ENCODE results near the gene USP15. TPM values are rescaled to one million over a fixed set of nuclear protein-coding genes. Genes with fewer than 3 reads are reported as not detected.

USP15 gene
- total RNA-seq, 1 experiment from 2014 or later = 35.3 TPM

- Histone ChIP-seq H3K9ac (ENCODE audit: extremely low read depth, insufficient read length, low read length) (no peak overlapping the region), H2BK12ac (ENCODE audit: insufficient read length, low read depth, low read length) (no peak overlapping the region), H3K79me1 (ENCODE audit: insufficient read depth, low read depth, low read length, poor library complexity, severe bottlenecking) (no peaks in the 10 kb centered on the region), H4K5ac (ENCODE audit: insufficient read length, low read depth, low read length) (no peak overlapping the region), H3K79me2 (ENCODE audit: insufficient read depth, low read length) (no peaks in the 10 kb centered on the region; the same call in 1 of the 2 replicates), H3K27me3 (ENCODE audit: insufficient read depth, low read length) (no peaks in the 10 kb centered on the region), H3K23ac (ENCODE audit: insufficient read length, low read depth, low read length) (no peak overlapping the region), H2AFZ (ENCODE audit: low read length) (no peak overlapping the region), H2BK15ac (ENCODE audit: low read depth, low read length) (no peak overlapping the region), H3K14ac (ENCODE audit: insufficient read depth, low read length) (no peak overlapping the region), H3K4me2 (ENCODE audit: insufficient read depth, insufficient read length, low read length) (no peak overlapping the region), H3T11ph (ENCODE audit: low read length) (no peak overlapping the region), H4K91ac (ENCODE audit: insufficient read length, low read depth, low read length) (no peak overlapping the region), H3K18ac (ENCODE audit: insufficient read length, low read depth, low read length) (no peak overlapping the region), H3K9me3 (ENCODE audit: control insufficient read depth, low read depth, low read length) (no peaks in the 10 kb centered on the region), H3K23me2 (ENCODE audit: insufficient read length, low read depth, low read length, poor library complexity, severe bottlenecking) (no peaks in the 10 kb centered on the region), H4K20me1 (ENCODE audit: control insufficient read depth, insufficient read depth, insufficient read length) (no peaks in the 10 kb centered on the region), H2BK120ac (ENCODE audit: low read depth, low read length, poor library complexity, severe bottlenecking) (no peak overlapping the region), H3K4ac (ENCODE audit: low read depth, low read length) (no peak overlapping the region), H4K8ac (replicated peaks; ENCODE audit: insufficient read length, low read depth, low read length) (no peak overlapping the region), H2BK20ac (ENCODE audit: low read depth, low read length, poor library complexity, severe bottlenecking) (no peak overlapping the region), H3K56ac (ENCODE audit: insufficient read length, low read depth, low read length) (no peak overlapping the region), H2BK5ac (ENCODE audit: insufficient read length, low read length) (no peak overlapping the region), H2AK5ac (ENCODE audit: insufficient read length, low read length) (no peak overlapping the region), H3K4me1 (ENCODE audit: insufficient read depth, low read length) (no peaks in the 10 kb centered on the region), H3K27ac (ENCODE audit: insufficient read length, low read depth, low read length) (no peak overlapping the region)
- Mint-ChIP-seq H3K27me3 (ENCODE audit: low read depth) (no peaks in the 10 kb centered on the region), H3K36me3 (ENCODE audit: insufficient read depth in 1 of 3, low read depth in 3 of 3) (no peaks in the 10 kb centered on the region; a peak in 1 of 7 replicates), H3K27ac (no peak overlapping the region), H3K4me1 (0 out of 4 replicates have a peak, but pooled peaks cover 0 to 3% of the 10 kb centered on the region in 2 experiments), H3K4me3 (no peak overlapping the region), H3K9me3 (no peaks in the 10 kb centered on the region)
- no CpG with 5 or more reads among the region's 4 CpGs for WGBS (ENCODE audit: extremely low coverage, insufficient read length, low lambda C conversion rate)
- DNase-seq = no peak
- TF ChIP-seq CTCF (conservative IDR thresholded peaks at IDR 0.05) = no peak
These were observed 111.5 kb downstream of the USP15 start for GRCh38 chr12:62371661-62372060.
